Lower lobe of right lung (tissue), 2 donors: ENCODE measurements around the gene FOXO4. TPM values are rescaled to one million over a fixed set of nuclear protein-coding genes. Genes with fewer than 3 reads are reported as not detected.

Experiments used
- ATAC-seq, 2 donors: fragments of 200-7000 bp; cut with Tn5 transposase; one replicate each; pipeline ENCODE4 v1.9.1; 2020 to 2022; ENCODE audit warnings: mild to moderate bottlenecking in 2 of 2, moderate library complexity in 2 of 2
- DNase-seq: peaks from one replicate; pipeline ENCODE4 v3.0.0-alpha.2; 2020
- H3K27ac ChIP-seq: fragments of 200-600 bp; one replicate; pipeline ENCODE4 v1.8.0; 2022
- H3K27me3 ChIP-seq: fragments of 200-600 bp; one replicate; pipeline ENCODE4 v1.8.0; 2022; ENCODE audit warnings: low read depth
- H3K36me3 ChIP-seq: fragments of 200-600 bp; one replicate; pipeline ENCODE4 v1.8.0; 2022; ENCODE audit warnings: mild to moderate bottlenecking
- H3K4me1 ChIP-seq: fragments of 200-600 bp; one replicate; pipeline ENCODE4 v1.8.0; 2022
- H3K4me3 ChIP-seq: fragments of 200-600 bp; one replicate; pipeline ENCODE4 v1.8.0; 2022; ENCODE audit warnings: mild to moderate bottlenecking
- H3K9me3 ChIP-seq: fragments of 200-600 bp; one replicate; pipeline ENCODE4 v1.8.0; 2022
- intact Hi-C: fragments of 100-400 bp; cut with DNase I; formaldehyde crosslinking; loops from one replicate; pipeline ENCODE4 v1.11.0; 2022
- total RNA-seq: library from RNA; stranded (reverse); fragmentation: NEBNext Ultra II Directional; extraction: Animal tissue kit (Norgen Biotek cat#: 25700); gene quantifications from one replicate; pipeline ENCODE4 v1.2.1, GENCODE V29; 2021
- TF ChIP-seq, protein P1 (sequence below): fragments of 200-600 bp; IDR thresholded peaks from one replicate; pipeline ENCODE4 v1.8.0; 2022; ENCODE audit warnings: antibody characterized with exemption, mild to moderate bottlenecking
- donor health status: DM: no; HTN: yes; CAD: no; lungs with severe emphysema.

Gene FOXO4
- total RNA-seq, 1 donor from 2014 or later = 34.7 TPM

GRCh38 chrX:71128166-71128833 lies 32.6 kb downstream of the FOXO4 start:
- no peak for DNase-seq
- TF ChIP-seq, protein P1, sequence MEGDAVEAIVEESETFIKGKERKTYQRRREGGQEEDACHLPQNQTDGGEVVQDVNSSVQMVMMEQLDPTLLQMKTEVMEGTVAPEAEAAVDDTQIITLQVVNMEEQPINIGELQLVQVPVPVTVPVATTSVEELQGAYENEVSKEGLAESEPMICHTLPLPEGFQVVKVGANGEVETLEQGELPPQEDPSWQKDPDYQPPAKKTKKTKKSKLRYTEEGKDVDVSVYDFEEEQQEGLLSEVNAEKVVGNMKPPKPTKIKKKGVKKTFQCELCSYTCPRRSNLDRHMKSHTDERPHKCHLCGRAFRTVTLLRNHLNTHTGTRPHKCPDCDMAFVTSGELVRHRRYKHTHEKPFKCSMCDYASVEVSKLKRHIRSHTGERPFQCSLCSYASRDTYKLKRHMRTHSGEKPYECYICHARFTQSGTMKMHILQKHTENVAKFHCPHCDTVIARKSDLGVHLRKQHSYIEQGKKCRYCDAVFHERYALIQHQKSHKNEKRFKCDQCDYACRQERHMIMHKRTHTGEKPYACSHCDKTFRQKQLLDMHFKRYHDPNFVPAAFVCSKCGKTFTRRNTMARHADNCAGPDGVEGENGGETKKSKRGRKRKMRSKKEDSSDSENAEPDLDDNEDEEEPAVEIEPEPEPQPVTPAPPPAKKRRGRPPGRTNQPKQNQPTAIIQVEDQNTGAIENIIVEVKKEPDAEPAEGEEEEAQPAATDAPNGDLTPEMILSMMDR = no peak
- no peak overlapping the region for H3K4me3 ChIP-seq
- H3K36me3 ChIP-seq = peaks cover 90% of the 10 kb centered on the region
- intact Hi-C loops = no loop called here
- H3K9me3 ChIP-seq = no peaks in the 10 kb centered on the region
- ATAC-seq = no peak
- no peaks in the 10 kb centered on the region for H3K27me3 ChIP-seq
- no peaks in the 10 kb centered on the region for H3K4me1 ChIP-seq
- no peak overlapping the region for H3K27ac ChIP-seq

DNA sequence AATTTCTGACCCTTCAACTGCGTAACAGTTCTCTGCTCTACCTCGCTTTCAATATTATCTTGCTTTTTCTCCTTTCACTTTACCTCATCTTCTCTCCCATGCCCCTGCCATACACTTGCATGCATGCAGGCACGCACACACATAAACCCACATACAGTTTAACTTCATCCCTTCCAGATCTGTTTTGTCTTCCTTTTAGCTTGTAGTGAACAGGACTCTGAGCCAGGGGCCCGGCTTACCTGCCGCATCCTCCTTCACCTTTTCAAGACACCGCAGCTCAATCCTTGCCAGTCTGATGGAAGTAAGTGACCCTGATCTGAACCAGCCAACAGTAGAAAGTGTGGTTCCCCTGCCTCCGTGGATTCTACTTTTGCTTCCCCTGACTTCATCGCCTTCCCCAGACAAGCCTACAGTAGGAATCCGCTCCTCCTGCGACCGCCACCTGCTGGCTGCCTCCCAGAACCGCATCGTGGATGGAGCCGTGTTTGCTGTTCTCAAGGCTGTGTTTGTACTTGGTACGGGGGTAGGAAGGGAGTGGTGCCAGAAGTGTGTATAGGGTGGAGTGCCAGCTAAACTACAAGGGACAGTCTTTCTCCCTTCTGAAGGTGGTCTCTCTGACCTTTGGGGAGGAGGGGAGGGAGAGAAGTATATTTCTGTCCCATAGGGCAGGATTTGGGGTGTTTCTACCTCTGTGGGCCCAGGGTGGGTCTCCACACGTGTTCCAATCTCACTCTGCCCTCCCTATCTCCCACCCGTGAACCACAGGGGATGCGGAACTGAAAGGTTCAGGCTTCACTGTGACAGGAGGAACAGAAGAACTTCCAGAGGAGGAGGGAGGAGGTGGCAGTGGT lies 33.5 kb downstream of the FOXO4 start:
- H3K4me3 ChIP-seq = no peak overlapping the region
- TF ChIP-seq, protein P1 = peak; percentile 66
- intact Hi-C loops = no loop called here
- DNase-seq (peak; percentile 76), ATAC-seq (peak; percentile 86 to 90)
- H3K36me3 ChIP-seq = peaks cover 86% of the 10 kb centered on the region
- H3K9me3 ChIP-seq = no peaks in the 10 kb centered on the region
- H3K4me1 ChIP-seq = no peaks in the 10 kb centered on the region
- no peaks in the 10 kb centered on the region for H3K27me3 ChIP-seq
- H3K27ac ChIP-seq = no peak overlapping the region

- no peaks in the 10 kb centered on the region for H3K9me3 ChIP-seq
- intact Hi-C loops = no loop called here
- DNase-seq = no peak
- no peak overlapping the region for H3K27ac ChIP-seq
- ATAC-seq = no peak
- no peaks in the 10 kb centered on the region for H3K4me1 ChIP-seq
- no peak overlapping the region for H3K4me3 ChIP-seq
- no peaks in the 10 kb centered on the region for H3K27me3 ChIP-seq
- H3K36me3 ChIP-seq = peaks cover 88% of the 10 kb centered on the region
- TF ChIP-seq, protein P1 = no peak
These were observed 35.9 kb downstream of the FOXO4 start for GRCh38 chrX:71131510-71131909.

DNA sequence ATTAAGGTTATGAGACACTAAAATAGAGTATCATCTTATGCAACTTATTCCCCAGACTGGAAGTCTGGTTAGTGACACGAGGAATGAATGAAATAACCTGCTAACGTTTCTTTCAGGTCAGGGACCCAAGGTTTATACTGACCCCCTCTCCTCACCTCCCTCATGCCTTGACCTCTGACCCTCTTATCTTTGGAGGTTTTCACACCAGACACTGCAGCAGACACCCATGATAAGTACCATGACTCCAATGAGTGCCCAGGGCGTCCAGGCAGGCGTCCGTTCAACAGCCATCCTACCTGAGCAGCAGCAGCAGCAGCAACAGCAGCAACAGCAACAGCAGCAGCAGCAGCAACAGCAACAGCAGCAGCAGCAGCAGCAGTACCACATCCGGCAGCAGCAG lies 44.8 kb downstream of the FOXO4 start:
- H3K27ac ChIP-seq = no peak overlapping the region
- ATAC-seq (no peak), DNase-seq (no peak)
- no peaks in the 10 kb centered on the region for H3K27me3 ChIP-seq
- TF ChIP-seq, protein P1 = no peak
- peaks cover 61% of the 10 kb centered on the region for H3K36me3 ChIP-seq
- intact Hi-C loops = no loop called here
- H3K4me3 ChIP-seq = no peak overlapping the region
- no peaks in the 10 kb centered on the region for H3K9me3 ChIP-seq
- no peaks in the 10 kb centered on the region for H3K4me1 ChIP-seq

GRCh38 chrX:71143508-71143907 lies 47.9 kb downstream of the FOXO4 start:
- ATAC-seq = no peak
- Histone ChIP-seq H3K4me3 (no peak overlapping the region), H3K4me1 (no peaks in the 10 kb centered on the region), H3K9me3 (no peaks in the 10 kb centered on the region), H3K36me3 (peaks cover 32% of the 10 kb centered on the region), H3K27me3 (no peaks in the 10 kb centered on the region), H3K27ac (no peak overlapping the region)
- intact Hi-C loops = no loop called here
- TF ChIP-seq, protein P1 = no peak
- DNase-seq = no peak
